ENCODE results near the gene HIPK2. TPM values are rescaled to one million over a fixed set of nuclear protein-coding genes. Genes with fewer than 3 reads are reported as not detected.

HIPK2 gene
- total and polyA plus RNA-seq, 3 experiments from 2014 or later: 1.7 to 22.7 (median 21.2) TPM

GRCh38 chr7:139598642-139599041 is 179.2 kb downstream of the HIPK2 start:
- no peaks in the 10 kb centered on the region for H3K27me3 ChIP-seq (ENCODE audit: insufficient read depth, low read length, poor library complexity, severe bottlenecking)
- no peak overlapping the region for H3K4me3 ChIP-seq (ENCODE audit: low read length)
- Mint-ChIP-seq H3K4me1 (no peaks in the 10 kb centered on the region), H3K9me3 (no peaks in the 10 kb centered on the region), H3K27me3 (peaks cover 0 to 2% of the 10 kb centered on the region in 2 donors), H3K36me3 (peaks cover 11 to 71% (median 31%) of the 10 kb centered on the region in 3 donors), H3K27ac (peak overlapping the region in 1 of 8 donors; percentile 84), H3K4me3 (no peak overlapping the region)
- DNase-seq: no peak
- ChIA-PET CTCF (no interaction called here), POLR2A (no interaction called here)
- no peaks in the 10 kb centered on the region for H3K9me3 ChIP-seq (ENCODE audit: low read length)
- H3K4me1 ChIP-seq (ENCODE audit: insufficient read depth, low read length): no peaks in the 10 kb centered on the region
- H3K27ac ChIP-seq (ENCODE audit: low read depth, low read length): no peak overlapping the region
- H3K36me3 ChIP-seq (ENCODE audit: insufficient read depth, low read length): peaks cover 41% of the 10 kb centered on the region

GRCh38 chr7:139597028-139597427 is 180.8 kb downstream of the HIPK2 start:
- Histone ChIP-seq H3K27ac (ENCODE audit: low read depth, low read length) (no peak overlapping the region), H3K4me3 (ENCODE audit: low read length) (no peak overlapping the region), H3K9me3 (ENCODE audit: low read length) (no peaks in the 10 kb centered on the region), H3K27me3 (ENCODE audit: insufficient read depth, low read length, poor library complexity, severe bottlenecking) (no peaks in the 10 kb centered on the region), H3K4me1 (ENCODE audit: insufficient read depth, low read length) (no peaks in the 10 kb centered on the region), H3K36me3 (ENCODE audit: insufficient read depth, low read length) (peaks cover 46% of the 10 kb centered on the region)
- no peak overlapping the region for H3K27ac Mint-ChIP-seq
- no peak for DNase-seq
- no peak overlapping the region for H3K4me3 Mint-ChIP-seq
- ChIA-PET POLR2A (no interaction called here), CTCF (no interaction called here)
- H3K27me3 Mint-ChIP-seq: peaks cover 0 to 2% of the 10 kb centered on the region in 2 donors
- H3K4me1 Mint-ChIP-seq: no peaks in the 10 kb centered on the region
- no peaks in the 10 kb centered on the region for H3K9me3 Mint-ChIP-seq
- peaks cover 16 to 85% (median 31%) of the 10 kb centered on the region in 3 donors for H3K36me3 Mint-ChIP-seq

- H3K4me1 Mint-ChIP-seq: no peaks in the 10 kb centered on the region
- no peak overlapping the region for H3K4me3 Mint-ChIP-seq
- H3K27me3 Mint-ChIP-seq: peaks cover 0 to 2% of the 10 kb centered on the region in 2 donors
- H3K9me3 ChIP-seq (ENCODE audit: low read length): no peaks in the 10 kb centered on the region
- H3K9me3 Mint-ChIP-seq: no peaks in the 10 kb centered on the region
- ChIA-PET POLR2A (no interaction called here), CTCF (no interaction called here)
- no peak overlapping the region for H3K4me3 ChIP-seq (ENCODE audit: low read length)
- H3K27ac Mint-ChIP-seq: no peak overlapping the region
- H3K27ac ChIP-seq (ENCODE audit: low read depth, low read length): no peak overlapping the region
- no peaks in the 10 kb centered on the region for H3K4me1 ChIP-seq (ENCODE audit: insufficient read depth, low read length)
- no peaks in the 10 kb centered on the region for H3K27me3 ChIP-seq (ENCODE audit: insufficient read depth, low read length, poor library complexity, severe bottlenecking)
- peaks cover 46% of the 10 kb centered on the region for H3K36me3 ChIP-seq (ENCODE audit: insufficient read depth, low read length)
- H3K36me3 Mint-ChIP-seq: peaks cover 16 to 88% (median 31%) of the 10 kb centered on the region in 3 donors
- no peak for DNase-seq
Measured at GRCh38 chr7:139596626-139597025, 181.2 kb downstream of the HIPK2 start.

GRCh38 chr7:139595806-139596205 is 182.0 kb downstream of the HIPK2 start:
- Mint-ChIP-seq H3K4me1 (no peaks in the 10 kb centered on the region), H3K9me3 (no peaks in the 10 kb centered on the region), H3K27ac (no peak overlapping the region), H3K27me3 (peaks cover 0 to 2% of the 10 kb centered on the region in 2 donors), H3K4me3 (no peak overlapping the region), H3K36me3 (peaks cover 16 to 91% (median 34%) of the 10 kb centered on the region in 3 donors)
- ChIA-PET CTCF (no interaction called here), POLR2A (no interaction called here)
- Histone ChIP-seq H3K9me3 (ENCODE audit: low read length) (no peaks in the 10 kb centered on the region), H3K36me3 (ENCODE audit: insufficient read depth, low read length) (peaks cover 52% of the 10 kb centered on the region), H3K4me1 (ENCODE audit: insufficient read depth, low read length) (no peaks in the 10 kb centered on the region), H3K4me3 (ENCODE audit: low read length) (no peak overlapping the region), H3K27me3 (ENCODE audit: insufficient read depth, low read length, poor library complexity, severe bottlenecking) (no peaks in the 10 kb centered on the region), H3K27ac (ENCODE audit: low read depth, low read length) (no peak overlapping the region)
- DNase-seq: no peak

GRCh38 chr7:139594911-139595476 is 182.8 kb downstream of the HIPK2 start:
- H3K4me3 ChIP-seq (ENCODE audit: low read length): no peak overlapping the region
- Mint-ChIP-seq H3K27me3 (peaks cover 0 to 1% of the 10 kb centered on the region in 2 donors), H3K27ac (peak overlapping the region in 1 of 8 donors; percentile 38), H3K4me1 (no peaks in the 10 kb centered on the region), H3K9me3 (no peaks in the 10 kb centered on the region), H3K36me3 (peaks cover 16 to 86% (median 30%) of the 10 kb centered on the region in 3 donors), H3K4me3 (no peak overlapping the region)
- H3K36me3 ChIP-seq (ENCODE audit: insufficient read depth, low read length): peaks cover 45% of the 10 kb centered on the region
- no peaks in the 10 kb centered on the region for H3K9me3 ChIP-seq (ENCODE audit: low read length)
- H3K27ac ChIP-seq (ENCODE audit: low read depth, low read length): no peak overlapping the region
- ChIA-PET POLR2A (no interaction called here), CTCF (no interaction called here)
- H3K27me3 ChIP-seq (ENCODE audit: insufficient read depth, low read length, poor library complexity, severe bottlenecking): no peaks in the 10 kb centered on the region
- DNase-seq: no peak
- no peaks in the 10 kb centered on the region for H3K4me1 ChIP-seq (ENCODE audit: insufficient read depth, low read length)

GRCh38 chr7:139594090-139594489 is 183.7 kb downstream of the HIPK2 start:
- CTCF ChIA-PET: interaction anchor here (1.3 kb wide), 1 partner anchor 8 kb away, joined by 5 read pairs; no protein-coding TSS in a partner anchor
- H3K27me3 Mint-ChIP-seq: no peaks in the 10 kb centered on the region

GRCh38 chr7:139592801-139593461 is 184.9 kb downstream of the HIPK2 start:
- Mint-ChIP-seq H3K4me3 (no peak overlapping the region), H3K36me3 (peaks cover 11 to 84% (median 23%) of the 10 kb centered on the region in 3 donors), H3K27ac (no peak overlapping the region), H3K4me1 (no peaks in the 10 kb centered on the region), H3K27me3 (no peaks in the 10 kb centered on the region), H3K9me3 (no peaks in the 10 kb centered on the region)
- H3K9me3 ChIP-seq (ENCODE audit: low read length): no peaks in the 10 kb centered on the region
- H3K4me1 ChIP-seq (ENCODE audit: insufficient read depth, low read length): no peaks in the 10 kb centered on the region
- ChIA-PET POLR2A (no interaction called here), CTCF (interaction anchor here (1.3 kb wide), 1 partner anchor 9 kb away, joined by 5 read pairs; no protein-coding TSS in a partner anchor)
- H3K4me3 ChIP-seq (ENCODE audit: low read length): no peak overlapping the region
- H3K36me3 ChIP-seq (ENCODE audit: insufficient read depth, low read length): peaks cover 35% of the 10 kb centered on the region
- H3K27ac ChIP-seq (ENCODE audit: low read depth, low read length): no peak overlapping the region
- H3K27me3 ChIP-seq (ENCODE audit: insufficient read depth, low read length, poor library complexity, severe bottlenecking): no peaks in the 10 kb centered on the region
- no peak for DNase-seq

More at GRCh38 chr7:139594090-139594489, 183.7 kb downstream of the HIPK2 start:
- Histone ChIP-seq H3K27ac (ENCODE audit: low read depth, low read length) (no peak overlapping the region), H3K9me3 (ENCODE audit: low read length) (no peaks in the 10 kb centered on the region), H3K4me3 (ENCODE audit: low read length) (no peak overlapping the region), H3K27me3 (ENCODE audit: insufficient read depth, low read length, poor library complexity, severe bottlenecking) (no peaks in the 10 kb centered on the region), H3K4me1 (ENCODE audit: insufficient read depth, low read length) (no peaks in the 10 kb centered on the region), H3K36me3 (ENCODE audit: insufficient read depth, low read length) (peaks cover 37% of the 10 kb centered on the region)
- no peaks in the 10 kb centered on the region for H3K9me3 Mint-ChIP-seq
- POLR2A ChIA-PET: interaction anchor here (0.6 kb wide), 1 partner anchor 11 kb away, joined by 3 read pairs; no protein-coding TSS in a partner anchor
- no peak for DNase-seq
- H3K4me3 Mint-ChIP-seq: no peak overlapping the region
- no peak overlapping the region for H3K27ac Mint-ChIP-seq
- H3K4me1 Mint-ChIP-seq: no peaks in the 10 kb centered on the region
- peaks cover 12 to 87% (median 24%) of the 10 kb centered on the region in 3 donors for H3K36me3 Mint-ChIP-seq

GRCh38 chr7:139591550-139592195 is 186.1 kb downstream of the HIPK2 start:
- H3K9me3 Mint-ChIP-seq: no peaks in the 10 kb centered on the region
- H3K27ac Mint-ChIP-seq: no peak overlapping the region
- H3K4me1 ChIP-seq (ENCODE audit: insufficient read depth, low read length): no peaks in the 10 kb centered on the region
- no peak overlapping the region for H3K4me3 Mint-ChIP-seq
- H3K27ac ChIP-seq (ENCODE audit: low read depth, low read length): no peak overlapping the region
- ChIA-PET POLR2A (no interaction called here), CTCF (no interaction called here)
- no peaks in the 10 kb centered on the region for H3K27me3 ChIP-seq (ENCODE audit: insufficient read depth, low read length, poor library complexity, severe bottlenecking)
- no peaks in the 10 kb centered on the region for H3K27me3 Mint-ChIP-seq
- peaks cover 29% of the 10 kb centered on the region for H3K36me3 ChIP-seq (ENCODE audit: insufficient read depth, low read length)
- no peak overlapping the region for H3K4me3 ChIP-seq (ENCODE audit: low read length)
- no peaks in the 10 kb centered on the region for H3K9me3 ChIP-seq (ENCODE audit: low read length)
- no peak for DNase-seq
- H3K36me3 Mint-ChIP-seq: peaks cover 14 to 81% (median 23%) of the 10 kb centered on the region in 3 donors
- H3K4me1 Mint-ChIP-seq: no peaks in the 10 kb centered on the region
